ENCODE data around the gene FAM107B.
"Not testable (repeated sequence)": the region's sequence is repeated elsewhere in the genome, so short reads cannot be mapped to it uniquely, and the experiment has no call there.

Gene FAM107B

GRCh38 chr10:14594878-14595525 lies 179.7 kb downstream of the FAM107B start:
- no peak for DNase-seq

GRCh38 chr10:14593806-14594205 lies 180.9 kb downstream of the FAM107B start:
- DNase-seq, result no peak

GRCh38 chr10:14592566-14592965 lies 182.1 kb downstream of the FAM107B start:
- DNase-seq, result no peak

- no peak for DNase-seq
These were observed 182.7 kb downstream of the FAM107B start for GRCh38 chr10:14592026-14592425.

- DNase-seq, result not testable (repeated sequence)
These were observed 185.8 kb downstream of the FAM107B start for GRCh38 chr10:14588938-14589294.

GRCh38 chr10:14588084-14588937 lies 186.4 kb downstream of the FAM107B start:
- DNase-seq, result no peak

GRCh38 chr10:14587540-14588083 lies 187.1 kb downstream of the FAM107B start:
- DNase-seq, result no peak

GRCh38 chr10:14586901-14587300 lies 187.8 kb downstream of the FAM107B start:
- DNase-seq, result no peak

GRCh38 chr10:14585287-14586193 lies 189.2 kb downstream of the FAM107B start:
- no peak for DNase-seq

GRCh38 chr10:14584661-14585060 lies 190.0 kb downstream of the FAM107B start:
- no peak for DNase-seq

- no peak for DNase-seq
These were observed 190.7 kb downstream of the FAM107B start for GRCh38 chr10:14583967-14584366.

- DNase-seq, result no peak
These were observed 191.4 kb downstream of the FAM107B start for GRCh38 chr10:14583252-14583651.

- DNase-seq, result no peak
These were observed 193.0 kb downstream of the FAM107B start for GRCh38 chr10:14581553-14582321.

- no peak for DNase-seq
These were observed 193.9 kb downstream of the FAM107B start for GRCh38 chr10:14580671-14581332.

GRCh38 chr10:14579405-14579804 lies 195.3 kb downstream of the FAM107B start:
- no peak for DNase-seq

- DNase-seq, result no peak
These were observed 196.4 kb downstream of the FAM107B start for GRCh38 chr10:14578060-14578952.

- no peak for DNase-seq
These were observed 199.8 kb downstream of the FAM107B start for GRCh38 chr10:14574885-14575284.

GRCh38 chr10:14574291-14574690 lies 200.4 kb downstream of the FAM107B start:
- DNase-seq, result no peak

GRCh38 chr10:14573666-14574261 lies 200.9 kb downstream of the FAM107B start:
- DNase-seq, result no peak

GRCh38 chr10:14572811-14573210 lies 201.9 kb downstream of the FAM107B start:
- no peak for DNase-seq
